Renal cortical epithelial cell (primary cell): ENCODE data around the gene PPBP. TPM values are rescaled to one million over a fixed set of nuclear protein-coding genes. Genes with fewer than 3 reads are reported as not detected.

Experiments used
- DNase-seq: peaks from one replicate; pipeline ENCODE4 v3.0.0-alpha.2; 2011; ENCODE audit warnings: low read depth
- total RNA-seq: library from RNA; depleted of rRNA; stranded (reverse); fragments of >200 nt; gene quantifications from 2 replicates; pipeline ENCODE4 v1.2.3, GENCODE V29; 2014

PPBP gene
- total RNA-seq, 1 donor from 2014 or later = not detected

- DNase-seq = no peak
Measured at GRCh38 chr4:73948291-73948690, 39.7 kb downstream of the PPBP start.

- DNase-seq = no peak
Measured at GRCh38 chr4:73947239-73947985, 40.6 kb downstream of the PPBP start.

- DNase-seq = no peak
Measured at GRCh38 chr4:73945674-73946449, 42.1 kb downstream of the PPBP start.

GRCh38 chr4:73945140-73945539 lies 42.9 kb downstream of the PPBP start:
- DNase-seq = no peak

- DNase-seq = no peak
Measured at GRCh38 chr4:73944061-73944875, 43.7 kb downstream of the PPBP start.

GRCh38 chr4:73943555-73943954 lies 44.4 kb downstream of the PPBP start:
- no peak for DNase-seq

GRCh38 chr4:73936969-73937368 lies 51.0 kb downstream of the PPBP start:
- no peak for DNase-seq

Other genes with a start within 250 kb of the PPBP start
- gene CXCL8, start 247.6 kb downstream of the PPBP start, total RNA-seq = 110 and 1,468 TPM in 2 replicates
- gene CXCL6, start 151.5 kb downstream of the PPBP start, total RNA-seq = 139 and 159 TPM in 2 replicates
- 10.8 and 13.5 TPM in 2 replicates for gene PF4V1, start 134.9 kb downstream of the PPBP start, total RNA-seq
- gene CXCL1, start 118.8 kb downstream of the PPBP start, total RNA-seq = 194 and 254 TPM in 2 replicates
- 0.60 and 0.87 TPM in 2 replicates for gene PF4, start 6.2 kb downstream of the PPBP start, total RNA-seq
- 42.3 and 210 TPM in 2 replicates for gene CXCL5, start 10.5 kb upstream of the PPBP start, total RNA-seq
- gene CXCL3, start 50.5 kb upstream of the PPBP start, total RNA-seq = 5.0 and 17.7 TPM in 2 replicates
- 14.9 and 34.7 TPM in 2 replicates for gene CXCL2, start 111.0 kb upstream of the PPBP start, total RNA-seq
- gene MTHFD2L, start 169.9 kb upstream of the PPBP start, total RNA-seq = 22.2 and 71.8 TPM in 2 replicates